Measurements from ENCODE around the gene SLC7A8. TPM values are rescaled to one million over a fixed set of nuclear protein-coding genes. Genes with fewer than 3 reads are reported as not detected.

SLC7A8 gene
- total RNA-seq, 4 donors from 2014 or later, result 15.9 to 152 (median 49.3) TPM

GRCh38 chr14:23169622-23170021, 13.8 kb downstream of the SLC7A8 start:
- H3K36me3 ChIP-seq, result no peaks in the 10 kb centered on the region
- H3K9me3 ChIP-seq, result no peaks in the 10 kb centered on the region
- intact Hi-C loops (cut with DNase I; ENCODE audit: low total_unique reads), result no loop called here
- peak overlapping the region; percentile 71 to 86 for H3K27ac ChIP-seq
- no peak for DNase-seq
- TF ChIP-seq POLR2A (IDR thresholded peaks at IDR 0.05), result no peak
- TF ChIP-seq, protein P1, sequence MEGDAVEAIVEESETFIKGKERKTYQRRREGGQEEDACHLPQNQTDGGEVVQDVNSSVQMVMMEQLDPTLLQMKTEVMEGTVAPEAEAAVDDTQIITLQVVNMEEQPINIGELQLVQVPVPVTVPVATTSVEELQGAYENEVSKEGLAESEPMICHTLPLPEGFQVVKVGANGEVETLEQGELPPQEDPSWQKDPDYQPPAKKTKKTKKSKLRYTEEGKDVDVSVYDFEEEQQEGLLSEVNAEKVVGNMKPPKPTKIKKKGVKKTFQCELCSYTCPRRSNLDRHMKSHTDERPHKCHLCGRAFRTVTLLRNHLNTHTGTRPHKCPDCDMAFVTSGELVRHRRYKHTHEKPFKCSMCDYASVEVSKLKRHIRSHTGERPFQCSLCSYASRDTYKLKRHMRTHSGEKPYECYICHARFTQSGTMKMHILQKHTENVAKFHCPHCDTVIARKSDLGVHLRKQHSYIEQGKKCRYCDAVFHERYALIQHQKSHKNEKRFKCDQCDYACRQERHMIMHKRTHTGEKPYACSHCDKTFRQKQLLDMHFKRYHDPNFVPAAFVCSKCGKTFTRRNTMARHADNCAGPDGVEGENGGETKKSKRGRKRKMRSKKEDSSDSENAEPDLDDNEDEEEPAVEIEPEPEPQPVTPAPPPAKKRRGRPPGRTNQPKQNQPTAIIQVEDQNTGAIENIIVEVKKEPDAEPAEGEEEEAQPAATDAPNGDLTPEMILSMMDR (IDR thresholded peaks at IDR 0.05), result no peak
- H3K27me3 ChIP-seq, result no peaks in the 10 kb centered on the region
- no peak overlapping the region for H3K4me3 ChIP-seq
- peaks cover 6 to 8% of the 10 kb centered on the region in 2 donors for H3K4me1 ChIP-seq

DNA sequence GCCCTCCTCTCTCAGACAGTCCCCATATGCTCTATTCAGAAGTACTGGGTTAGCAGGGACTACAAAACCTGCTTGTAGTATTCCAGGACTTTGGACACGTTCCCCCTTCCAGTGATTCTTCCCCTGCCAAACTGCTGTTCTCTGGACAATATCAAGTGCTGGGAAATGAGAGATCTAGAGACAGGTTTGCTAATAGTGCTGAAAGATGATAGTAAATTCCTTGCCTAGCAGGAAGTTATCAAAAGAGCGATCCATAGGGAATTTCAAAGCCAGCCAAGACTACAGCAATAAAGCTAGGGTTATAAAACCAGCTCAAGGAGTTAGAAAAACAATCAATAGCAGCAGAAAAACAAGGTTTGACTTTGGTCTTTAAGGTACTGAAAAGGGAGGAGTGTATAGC, 15.2 kb downstream of the SLC7A8 start:
- DNase-seq, result peak; percentile 65 to 75
- H3K9me3 ChIP-seq, result no peaks in the 10 kb centered on the region
- H3K4me1 ChIP-seq, result peaks cover 3 to 6% of the 10 kb centered on the region in 2 donors
- H3K27me3 ChIP-seq, result no peaks in the 10 kb centered on the region
- TF ChIP-seq, protein P1 (IDR thresholded peaks at IDR 0.05), result no peak
- TF ChIP-seq POLR2A (IDR thresholded peaks at IDR 0.05), result no peak
- H3K4me3 ChIP-seq, result no peak overlapping the region
- H3K27ac ChIP-seq, result peak overlapping the region; percentile 71 to 86
- intact Hi-C loops (cut with DNase I; ENCODE audit: low total_unique reads), result no loop called here
- H3K36me3 ChIP-seq, result no peaks in the 10 kb centered on the region

DNA sequence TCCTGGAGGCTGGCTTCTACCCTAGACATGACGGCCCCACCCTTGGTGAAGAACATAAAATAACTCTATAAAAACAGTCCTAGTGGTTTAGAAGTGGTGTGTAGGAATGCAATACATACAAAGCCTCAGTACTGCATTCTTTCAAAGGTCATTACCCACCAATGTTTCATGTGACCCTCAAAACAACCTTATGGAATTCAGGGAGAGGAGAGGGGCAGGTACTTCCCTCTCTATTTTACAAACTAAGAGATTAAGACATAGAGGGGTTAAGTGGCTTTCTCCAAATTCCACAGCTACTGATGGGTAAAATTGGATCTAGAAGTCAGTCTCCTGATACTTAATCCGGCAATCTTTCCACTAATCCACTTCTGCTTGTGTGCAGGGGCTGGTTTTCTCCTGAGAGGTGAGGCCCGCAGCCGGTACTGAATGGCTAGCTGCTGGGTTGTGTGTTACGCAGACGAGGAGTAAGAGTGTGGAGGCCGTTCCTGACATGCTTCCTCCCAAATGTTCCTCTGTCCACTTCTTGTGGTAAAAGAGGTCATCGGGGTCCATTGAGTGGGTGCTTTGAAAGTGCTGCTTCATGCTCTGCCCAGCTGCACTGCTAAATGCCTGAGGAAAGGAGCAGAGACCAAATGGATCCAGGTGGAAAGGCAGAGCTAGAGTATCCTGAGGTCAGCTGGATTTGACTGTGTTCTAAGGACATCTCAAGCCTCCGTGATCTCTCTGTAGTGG, 16.2 kb downstream of the SLC7A8 start:
- intact Hi-C loops (cut with DNase I; ENCODE audit: low total_unique reads), result no loop called here

DNA sequence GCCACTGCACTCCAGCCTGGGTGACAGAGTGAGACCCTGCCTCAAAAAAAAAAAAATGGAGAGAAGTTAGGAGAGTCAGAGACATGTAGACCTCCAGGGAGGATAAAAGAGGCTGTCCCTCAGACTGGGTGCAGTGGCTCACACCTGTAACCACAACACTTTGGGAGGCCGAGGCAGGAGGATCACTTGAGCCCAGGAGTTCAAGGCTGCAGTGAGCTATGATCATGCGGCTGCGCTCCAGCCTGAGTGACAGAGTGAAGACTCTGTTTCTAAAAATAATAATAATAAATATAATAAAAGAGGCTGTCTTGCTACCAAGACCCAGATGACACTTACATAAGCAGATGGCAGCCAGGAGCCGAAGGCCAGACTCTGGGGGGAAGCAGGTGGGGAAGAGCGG, 18.5 kb downstream of the SLC7A8 start:
- Histone ChIP-seq H3K27me3 (no peaks in the 10 kb centered on the region), H3K36me3 (no peaks in the 10 kb centered on the region), H3K4me1 (peaks cover 0 to 9% of the 10 kb centered on the region in 2 donors), H3K4me3 (no peak overlapping the region), H3K27ac (no peak overlapping the region), H3K9me3 (no peaks in the 10 kb centered on the region)
- TF ChIP-seq, protein P1 (IDR thresholded peaks at IDR 0.05), result no peak
- no peak for TF ChIP-seq POLR2A (IDR thresholded peaks at IDR 0.05)
- intact Hi-C loops (cut with DNase I; ENCODE audit: low total_unique reads), result no loop called here
- no peak for DNase-seq

More for the DNA sequence above, 16.2 kb downstream of the SLC7A8 start:
- Histone ChIP-seq H3K4me3 (no peak overlapping the region), H3K36me3 (no peaks in the 10 kb centered on the region), H3K27ac (peak overlapping the region; percentile 71 to 86), H3K27me3 (no peaks in the 10 kb centered on the region), H3K9me3 (no peaks in the 10 kb centered on the region), H3K4me1 (peaks cover 3 to 6% of the 10 kb centered on the region in 2 donors)
- TF ChIP-seq, protein P1 (IDR thresholded peaks at IDR 0.05), result no peak
- TF ChIP-seq POLR2A (IDR thresholded peaks at IDR 0.05), result no peak
- DNase-seq, result no peak

DNA sequence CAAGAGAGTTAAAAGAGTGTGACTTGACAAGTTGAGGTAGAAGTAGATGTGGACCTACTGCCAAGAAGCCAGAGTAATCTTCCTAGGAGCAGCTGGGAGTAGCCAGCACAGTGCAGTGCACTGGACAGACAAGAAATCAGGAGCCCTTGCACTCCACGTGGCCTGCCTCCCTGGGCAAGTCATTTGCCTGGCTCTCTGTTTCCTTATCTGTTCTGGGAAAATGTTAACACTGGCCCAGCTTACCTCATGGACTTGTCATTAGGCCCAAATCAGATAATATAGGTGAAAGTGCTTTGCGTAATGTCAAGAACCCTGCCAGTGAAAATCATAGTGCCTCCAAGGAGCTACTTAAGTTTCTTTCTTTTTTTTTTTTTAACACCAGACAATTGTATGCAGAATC, 19.2 kb downstream of the SLC7A8 start:
- Histone ChIP-seq H3K27ac (no peak overlapping the region), H3K4me3 (no peak overlapping the region), H3K27me3 (no peaks in the 10 kb centered on the region), H3K9me3 (no peaks in the 10 kb centered on the region), H3K36me3 (no peaks in the 10 kb centered on the region), H3K4me1 (peaks cover 0 to 9% of the 10 kb centered on the region in 2 donors)
- TF ChIP-seq, protein P1 (IDR thresholded peaks at IDR 0.05), result no peak
- no peak for TF ChIP-seq POLR2A (IDR thresholded peaks at IDR 0.05)
- intact Hi-C loops (cut with DNase I; ENCODE audit: low total_unique reads), result no loop called here
- no peak for DNase-seq
